ENCODE data around the gene BCDIN3D.
"Not testable (repeated sequence)": the region's sequence is repeated elsewhere in the genome, so short reads cannot be mapped to it uniquely, and the experiment has no call there.

The BCDIN3D gene, protein sequence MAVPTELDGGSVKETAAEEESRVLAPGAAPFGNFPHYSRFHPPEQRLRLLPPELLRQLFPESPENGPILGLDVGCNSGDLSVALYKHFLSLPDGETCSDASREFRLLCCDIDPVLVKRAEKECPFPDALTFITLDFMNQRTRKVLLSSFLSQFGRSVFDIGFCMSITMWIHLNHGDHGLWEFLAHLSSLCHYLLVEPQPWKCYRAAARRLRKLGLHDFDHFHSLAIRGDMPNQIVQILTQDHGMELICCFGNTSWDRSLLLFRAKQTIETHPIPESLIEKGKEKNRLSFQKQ

DNA sequence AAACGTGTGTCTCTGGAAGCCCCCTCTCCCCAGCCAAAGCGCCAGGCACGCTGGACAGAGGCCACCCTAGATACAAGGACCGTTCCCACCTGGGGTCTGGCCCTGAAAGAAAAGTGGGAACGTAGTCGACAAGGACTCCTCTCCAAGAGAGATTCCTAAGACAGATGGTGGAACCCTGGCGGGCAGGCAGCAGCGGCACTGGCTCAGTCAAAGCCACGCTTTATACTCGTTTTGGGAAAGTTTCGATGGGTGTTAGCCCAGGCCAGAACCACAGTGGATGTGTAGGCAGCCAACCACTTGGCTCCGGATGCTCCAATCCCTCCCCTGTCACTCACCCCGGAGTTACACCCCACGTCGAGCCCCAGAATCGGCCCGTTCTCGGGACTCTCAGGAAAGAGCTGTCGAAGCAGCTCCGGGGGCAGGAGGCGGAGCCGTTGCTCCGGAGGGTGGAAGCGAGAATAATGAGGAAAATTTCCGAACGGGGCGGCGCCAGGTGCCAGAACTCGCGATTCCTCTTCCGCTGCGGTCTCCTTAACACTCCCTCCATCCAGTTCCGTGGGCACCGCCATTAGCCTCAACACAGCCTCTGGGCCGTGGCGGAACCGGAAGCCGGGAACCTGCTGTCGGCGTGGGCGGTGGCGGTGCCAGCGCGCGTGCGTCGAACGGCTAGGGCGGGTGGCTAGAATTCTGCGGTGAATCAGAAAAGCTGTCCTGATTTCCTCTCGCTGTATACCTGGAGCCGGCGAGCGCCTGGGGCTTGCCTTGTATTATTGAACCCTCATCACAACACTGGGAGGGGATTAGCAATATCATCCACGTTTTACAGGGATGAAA lies at the start of gene BCDIN3D:
Gene BCDIN3D (minus strand): TSS at position 588 of the 834 bp plus-strand sequence. CDS start 19 bp downstream, at position 569.
- peak; percentile 98 for DNase-seq

- no peak for DNase-seq
Measured at GRCh38 chr12:49892084-49892731, 49.3 kb upstream of the BCDIN3D start.

- no peak for DNase-seq
Measured at GRCh38 chr12:49891476-49891875, 48.6 kb upstream of the BCDIN3D start.

GRCh38 chr12:49891012-49891411 lies 48.1 kb upstream of the BCDIN3D start:
- DNase-seq = no peak

GRCh38 chr12:49890096-49890461 lies 47.2 kb upstream of the BCDIN3D start:
- DNase-seq = no peak

GRCh38 chr12:49889361-49890095 lies 46.6 kb upstream of the BCDIN3D start:
- no peak for DNase-seq

DNA sequence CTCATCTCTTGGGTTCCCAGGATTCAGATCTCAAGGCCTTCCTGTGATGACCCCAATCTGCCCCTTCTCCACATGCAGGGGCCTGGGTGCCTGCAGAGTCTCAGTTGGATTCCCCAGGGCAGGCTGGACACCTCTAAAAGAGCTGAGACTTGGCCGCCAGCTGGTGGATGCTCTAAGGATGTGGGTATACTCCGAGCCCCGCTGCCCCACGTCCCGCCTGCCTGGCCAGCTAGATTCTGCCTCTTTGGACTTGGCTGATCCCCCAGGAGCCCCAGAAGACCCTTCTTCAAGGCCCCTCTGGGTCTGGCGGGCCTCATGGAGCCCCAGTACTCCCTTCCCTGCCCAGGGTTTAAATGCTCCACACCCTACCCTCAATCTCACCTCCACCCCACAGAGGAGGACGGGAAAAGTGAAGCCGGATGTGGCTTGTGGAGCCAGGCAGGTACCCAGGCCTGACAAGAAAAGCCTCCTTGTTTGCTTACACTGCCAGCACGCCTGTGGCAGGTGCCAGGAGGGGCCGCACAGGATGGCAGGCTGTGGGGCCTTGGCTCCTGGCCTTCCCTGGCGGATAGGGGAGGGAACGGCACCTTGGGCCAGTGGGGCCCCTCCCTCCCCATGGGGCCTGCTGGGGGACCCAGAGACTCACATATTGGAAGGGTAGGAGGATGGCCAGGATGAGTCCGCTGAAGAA lies 45.7 kb upstream of the BCDIN3D start:
- no peak for DNase-seq

DNA sequence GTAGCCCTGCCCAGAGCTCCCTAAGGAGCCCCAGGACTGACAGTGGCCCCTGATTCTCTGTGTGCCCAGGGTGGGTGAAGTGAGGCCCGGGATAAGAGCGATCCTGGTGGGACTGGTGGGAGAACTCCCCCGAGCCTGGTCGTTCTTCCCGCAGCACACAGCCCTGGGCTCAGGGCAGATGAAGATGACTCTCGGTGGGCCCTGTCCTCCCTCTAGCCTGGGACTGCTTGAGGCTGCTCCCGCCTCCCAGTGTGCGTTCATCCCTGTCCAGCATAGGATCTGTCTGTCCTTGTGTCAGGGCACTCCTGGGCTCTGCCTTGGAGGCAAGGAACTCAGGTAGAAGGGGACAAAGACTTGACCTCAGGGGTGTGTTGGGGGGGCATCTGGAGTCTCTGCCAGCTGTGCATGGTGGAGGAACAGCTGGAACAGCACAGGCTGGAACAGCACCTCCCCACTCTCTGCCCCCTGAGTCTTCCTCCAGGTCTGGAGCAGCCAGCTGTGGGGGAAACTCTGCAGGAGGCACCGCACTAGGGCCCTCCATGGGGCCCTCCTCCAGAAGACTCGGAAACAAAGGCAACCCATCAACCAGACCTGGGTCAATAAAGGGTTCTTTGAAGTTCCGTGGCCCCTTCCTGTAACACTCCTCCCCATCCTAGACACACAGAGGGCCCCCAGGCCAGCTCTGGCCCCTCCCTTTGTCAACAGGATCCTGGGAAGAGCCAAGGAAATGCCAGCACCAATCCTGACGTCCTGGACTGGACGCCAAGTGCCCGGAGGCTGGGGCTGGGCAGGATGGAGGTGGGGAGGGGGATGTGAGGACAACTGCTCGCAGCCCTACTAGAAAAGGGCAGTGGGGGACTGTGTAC lies 44.9 kb upstream of the BCDIN3D start:
- no peak for DNase-seq

- DNase-seq = no peak
Measured at GRCh38 chr12:49887091-49887490, 44.2 kb upstream of the BCDIN3D start.

GRCh38 chr12:49885663-49886461 lies 43.0 kb upstream of the BCDIN3D start:
- no peak for DNase-seq

DNA sequence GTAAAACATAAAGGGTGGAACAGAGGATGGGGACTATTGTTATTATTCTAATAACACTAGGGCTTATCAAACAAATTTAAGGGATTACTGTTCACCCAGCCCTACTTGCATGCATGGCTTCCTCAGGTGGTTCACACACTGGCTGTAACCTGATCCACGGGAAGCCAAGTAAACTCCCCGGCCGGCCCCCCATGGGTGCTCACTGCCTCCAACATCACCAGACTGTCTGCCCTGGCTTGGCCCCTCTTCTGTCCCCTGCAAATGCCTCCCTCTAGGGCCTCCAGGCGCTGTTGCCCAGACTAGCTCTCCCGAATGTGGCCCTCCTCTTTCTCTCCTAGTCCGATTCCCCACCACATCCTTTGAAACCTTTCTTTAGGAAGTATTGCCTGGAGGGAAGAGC lies 42.2 kb upstream of the BCDIN3D start:
- DNase-seq = no peak

DNA sequence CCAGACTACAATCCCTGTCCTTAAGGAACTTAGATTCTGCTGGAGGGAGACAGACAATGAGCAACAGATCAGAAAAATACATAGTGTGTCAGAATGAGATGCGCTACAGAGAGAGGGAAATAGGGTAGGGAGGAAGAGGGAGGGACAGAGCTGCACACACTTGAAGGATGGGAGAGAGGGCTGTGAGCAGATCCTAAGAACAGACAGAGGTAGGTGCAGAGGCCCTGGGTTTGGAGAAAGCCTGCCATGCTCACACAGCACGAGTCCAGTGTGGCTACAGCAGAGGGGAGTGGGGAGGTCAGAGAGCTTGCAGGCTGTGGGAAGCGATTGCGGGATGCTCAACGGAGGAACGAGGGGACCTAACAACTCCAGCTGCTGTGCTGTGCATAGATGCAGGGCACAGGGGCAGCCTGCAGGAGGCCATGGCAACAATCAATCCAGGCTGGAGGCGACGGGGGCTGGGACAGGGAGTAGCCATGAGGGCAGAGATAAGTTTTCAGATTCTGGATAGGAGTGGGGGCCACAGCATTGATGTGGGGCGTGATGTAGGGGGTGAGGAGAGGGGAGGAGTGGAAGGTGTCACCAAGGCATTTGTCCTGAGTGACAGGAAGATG lies 40.1 kb upstream of the BCDIN3D start:
- DNase-seq = no peak

- no peak for DNase-seq
Measured at GRCh38 chr12:49882248-49882850, 39.4 kb upstream of the BCDIN3D start.

GRCh38 chr12:49881415-49882247 lies 38.7 kb upstream of the BCDIN3D start:
- DNase-seq = no peak

DNA sequence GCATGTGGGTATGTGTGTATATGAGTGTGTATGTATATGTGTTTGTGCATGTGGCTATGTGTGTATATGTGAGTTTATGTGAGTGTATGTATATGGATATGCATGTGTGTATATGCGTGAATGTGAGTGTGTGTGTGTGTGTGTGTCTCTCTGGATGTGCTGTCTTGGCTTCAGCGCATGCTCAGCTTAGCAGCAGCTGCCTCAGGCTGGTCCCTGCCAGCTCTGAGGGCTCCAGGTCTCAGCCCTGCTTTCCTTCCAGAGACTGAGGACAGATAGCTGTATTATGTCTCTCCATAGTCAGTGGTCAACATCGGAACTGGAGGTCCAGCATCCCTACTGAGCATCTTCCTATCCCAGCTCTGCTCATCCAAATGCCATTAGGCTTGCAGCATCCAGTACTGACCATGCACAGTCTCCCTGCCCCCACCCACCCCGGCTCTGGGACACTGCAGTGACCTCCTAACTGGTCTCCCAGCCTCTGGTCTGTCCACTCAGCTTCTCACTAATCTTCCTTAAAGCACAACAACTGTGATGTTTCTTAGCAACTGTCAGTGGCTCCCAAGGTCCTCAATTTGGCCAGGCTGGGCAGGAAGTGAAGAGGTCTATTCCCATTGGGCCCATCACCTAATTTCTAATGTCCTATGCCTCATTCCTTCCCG lies 38.0 kb upstream of the BCDIN3D start:
- no peak for DNase-seq

DNA sequence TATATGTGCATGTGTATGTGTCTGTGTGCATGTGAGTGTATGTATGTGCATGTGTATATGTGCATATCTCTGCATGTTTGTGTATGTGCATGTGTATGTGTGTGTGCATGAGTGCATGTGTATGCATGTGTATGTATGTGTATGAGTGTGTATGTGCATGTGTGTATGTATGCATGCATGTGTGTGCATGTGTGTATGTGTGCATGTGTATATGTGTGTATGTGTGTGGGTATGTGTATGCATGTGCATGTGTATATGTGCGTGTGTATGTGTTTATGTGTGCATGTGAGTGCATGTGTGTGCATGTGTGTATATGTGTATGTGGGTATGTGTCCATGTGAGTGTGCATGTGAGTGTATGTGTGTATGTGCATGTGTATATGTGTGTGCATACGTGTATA lies 36.2 kb upstream of the BCDIN3D start:
- DNase-seq = not testable (repeated sequence)

GRCh38 chr12:49878021-49878420 lies 35.1 kb upstream of the BCDIN3D start:
- no peak for DNase-seq

GRCh38 chr12:49877066-49877465 lies 34.2 kb upstream of the BCDIN3D start:
- peak; percentile 39 for DNase-seq

All from activated effector memory CD4-positive, alpha-beta T cell treated with anti-CD3 and anti-CD28 coated beads, Interleukin-2, amount 50 U/mL, for 16 hours (primary cell).